Gastrocnemius medialis (tissue), 4 donors: ENCODE data around the gene LINGO1.

Experiments
- CTCF ChIP-seq, 5 experiments: fragments of 450-650 bp in 3 of 5; fragments of 200-600 bp in 2 of 5; sonication (generic) in 2 of 5; IDR thresholded peaks in 4 of 5; conservative IDR thresholded peaks in 1 of 5; 1 replicate in 4 of 5; 2 replicates in 1 of 5; pipeline ENCODE4 v1.5.1; 2016 to 2019; ENCODE audit warnings: antibody characterized with exemption in 5 of 5, mild to moderate bottlenecking in 3 of 5, moderate library complexity in 3 of 5
- POLR2A ChIP-seq, 2 donors: fragments of 450-650 bp; IDR thresholded peaks; one replicate each; pipeline ENCODE4 v1.6.1; 2017; ENCODE audit warnings: antibody characterized with exemption in 2 of 2, mild to moderate bottlenecking in 2 of 2, moderate library complexity in 2 of 2

- TF ChIP-seq CTCF (IDR thresholded peaks at IDR 0.05 in 4 of 5, conservative IDR thresholded peaks at IDR 0.05 in 1 of 5) (no peak), POLR2A (IDR thresholded peaks at IDR 0.05) (no peak)
Measured at GRCh38 chr15:77574521-77575202, 58.0 kb downstream of the LINGO1 start.
